ENCODE results near the gene PDE6A.

DNA sequence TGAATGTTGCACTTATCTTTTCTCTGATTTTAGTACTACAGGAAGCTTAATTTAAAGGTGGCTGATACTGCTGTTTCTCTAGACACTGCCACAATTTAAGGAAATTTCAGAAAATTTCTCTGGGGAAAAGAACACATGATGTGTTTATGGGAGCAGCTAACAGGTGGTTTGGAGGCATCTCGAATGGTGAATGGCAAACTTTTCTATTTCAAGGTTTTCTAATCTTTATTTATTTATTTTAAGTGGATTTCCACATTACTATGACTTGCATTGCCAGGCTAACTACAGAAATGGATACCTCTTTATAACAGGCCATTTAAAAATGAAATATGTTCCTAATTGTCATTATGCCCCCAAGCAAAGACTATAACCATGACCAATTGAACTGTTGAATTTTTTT is 50.4 kb downstream of the PDE6A start:
- TF ChIP-seq, protein P1, sequence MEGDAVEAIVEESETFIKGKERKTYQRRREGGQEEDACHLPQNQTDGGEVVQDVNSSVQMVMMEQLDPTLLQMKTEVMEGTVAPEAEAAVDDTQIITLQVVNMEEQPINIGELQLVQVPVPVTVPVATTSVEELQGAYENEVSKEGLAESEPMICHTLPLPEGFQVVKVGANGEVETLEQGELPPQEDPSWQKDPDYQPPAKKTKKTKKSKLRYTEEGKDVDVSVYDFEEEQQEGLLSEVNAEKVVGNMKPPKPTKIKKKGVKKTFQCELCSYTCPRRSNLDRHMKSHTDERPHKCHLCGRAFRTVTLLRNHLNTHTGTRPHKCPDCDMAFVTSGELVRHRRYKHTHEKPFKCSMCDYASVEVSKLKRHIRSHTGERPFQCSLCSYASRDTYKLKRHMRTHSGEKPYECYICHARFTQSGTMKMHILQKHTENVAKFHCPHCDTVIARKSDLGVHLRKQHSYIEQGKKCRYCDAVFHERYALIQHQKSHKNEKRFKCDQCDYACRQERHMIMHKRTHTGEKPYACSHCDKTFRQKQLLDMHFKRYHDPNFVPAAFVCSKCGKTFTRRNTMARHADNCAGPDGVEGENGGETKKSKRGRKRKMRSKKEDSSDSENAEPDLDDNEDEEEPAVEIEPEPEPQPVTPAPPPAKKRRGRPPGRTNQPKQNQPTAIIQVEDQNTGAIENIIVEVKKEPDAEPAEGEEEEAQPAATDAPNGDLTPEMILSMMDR (IDR thresholded peaks at IDR 0.05; ENCODE audit: insufficient read depth, low read depth, low read length): no peak
- TF ChIP-seq EZH2 (IDR thresholded peaks at IDR 0.05; ENCODE audit: insufficient read depth, low read length): no peak
